HepG2 (cell line): ENCODE results near the gene NPB. TPM values are rescaled to one million over a fixed set of nuclear protein-coding genes. Genes with fewer than 3 reads are reported as not detected.

Experiments used
- ADNP ChIP-seq: sonication (generic); formaldehyde crosslinking; IDR thresholded peaks from 2 replicates; pipeline ENCODE4 v1.4.0; 2020; ENCODE audit warnings: missing genetic modification reagents
- HBP1 ChIP-seq: IDR thresholded peaks from 2 replicates; pipeline ENCODE4 v1.6.1; 2016; ENCODE audit warnings: low read depth, control low read depth
- HMGXB4 ChIP-seq, 2 experiments: sonication (generic) in 1 of 2; formaldehyde crosslinking in 1 of 2; IDR thresholded peaks; 2 replicates each; pipeline versions ENCODE4 v1.4.0 to v1.6.1; 2018 to 2020; ENCODE audit warnings: missing genetic modification reagents in 2 of 2, borderline replicate concordance in 1 of 2, low read depth in 1 of 2, mild to moderate bottlenecking in 1 of 2, missing biosample characterization in 1 of 2
- HNF4G ChIP-seq, 2 experiments: sonication (generic) in 1 of 2; formaldehyde crosslinking in 1 of 2; IDR thresholded peaks; 2 replicates each; pipeline versions ENCODE4 v1.4.0 to v1.6.1; 2011 to 2020; ENCODE audit warnings: borderline replicate concordance in 2 of 2, low read depth in 2 of 2, mild to moderate bottlenecking in 2 of 2, low read length in 1 of 2, missing genetic modification reagents in 1 of 2, moderate library complexity in 1 of 2
- HNRNPH1 ChIP-seq: fragments of 200-400 bp; formaldehyde crosslinking; optimal IDR thresholded peaks from 2 replicates; pipeline ENCODE3; 2017; ENCODE audit warnings: mild to moderate bottlenecking, low read depth, low read length
- LRRFIP1 ChIP-seq: sonication (generic); formaldehyde crosslinking; conservative IDR thresholded peaks from 2 replicates; pipeline ENCODE4 v1.4.0; 2020; ENCODE audit warnings: missing genetic modification reagents
- MLXIP ChIP-seq: sonication (generic); formaldehyde crosslinking; IDR thresholded peaks from 2 replicates; pipeline ENCODE4 v1.9.0; 2021; ENCODE audit warnings: missing genetic modification reagents, borderline replicate concordance
- MXD4 ChIP-seq: IDR thresholded peaks from 2 replicates; pipeline ENCODE4 v1.6.1; 2016; ENCODE audit warnings: mild to moderate bottlenecking, missing biosample characterization, missing genetic modification reagents
- NFE2 ChIP-seq: sonication (generic); formaldehyde crosslinking; IDR thresholded peaks from 2 replicates; pipeline ENCODE4 v1.4.0; 2020; ENCODE audit warnings: missing genetic modification reagents
- PCBP2 ChIP-seq: fragments of 200-400 bp; formaldehyde crosslinking; optimal IDR thresholded peaks from 2 replicates; pipeline ENCODE3; 2018; ENCODE audit warnings: low read length, low read depth; ENCODE audit not compliant: poor library complexity, severe bottlenecking
- SOX5 ChIP-seq: IDR thresholded peaks from 2 replicates; pipeline ENCODE4 v1.6.1; 2016; ENCODE audit warnings: borderline replicate concordance
- STAG1 ChIP-seq: sonication (generic); formaldehyde crosslinking; IDR thresholded peaks from 2 replicates; pipeline ENCODE4 v1.4.0; 2020; ENCODE audit warnings: missing genetic modification reagents
- TFE3 ChIP-seq: IDR thresholded peaks from 2 replicates; pipeline ENCODE4 v1.6.1; 2016
- U2AF2 ChIP-seq: fragments of 200-400 bp; formaldehyde crosslinking; IDR thresholded peaks from 2 replicates; pipeline ENCODE4 v1.6.1; 2017; ENCODE audit warnings: low read depth, mild to moderate bottlenecking, low read length
- ZMAT3 ChIP-seq: sonication (generic); formaldehyde crosslinking; conservative IDR thresholded peaks from 2 replicates; pipeline ENCODE4 v1.7.0; 2021; ENCODE audit warnings: missing genetic modification reagents
- ZMYM3 ChIP-seq: sonication (generic); formaldehyde crosslinking; IDR thresholded peaks from 2 replicates; pipeline ENCODE4 v1.5.1; 2020; ENCODE audit warnings: mild to moderate bottlenecking, missing genetic modification reagents
- ZNF562 ChIP-seq: sonication (generic); formaldehyde crosslinking; IDR thresholded peaks from 2 replicates; pipeline ENCODE4 v1.8.0; 2022; ENCODE audit warnings: missing genetic modification reagents, borderline replicate concordance
- polyA plus RNA-seq, 8 experiments: library from polyadenylated mRNA; depleted of rRNA in 3 of 8; stranded (reverse) in 7 of 8; unstranded in 1 of 8; fragments of >200 nt; fragmentation: Illumina TruSeq in 4 of 8; extraction: Trizol in 4 of 8; gene quantifications; 2 replicates each; pipeline versions ENCODE4 v1.2.1 to v1.2.3, GENCODE V29; 2011 to 2016; ENCODE audit warnings: low read depth in 4 of 8, missing spikeins in 1 of 8, mixed read lengths in 1 of 8; ENCODE audit not compliant: insufficient read depth in 1 of 8
- total RNA-seq, 5 experiments: library from RNA; depleted of rRNA; stranded (reverse); fragments of >200 nt; fragmentation: Illumina TruSeq; extraction: Trizol; gene quantifications; 2 replicates each; pipeline ENCODE4 v1.2.3, GENCODE V29; 2016; ENCODE audit warnings: low read depth in 1 of 5

Gene NPB
- total and polyA plus RNA-seq, 2 of the 13 experiments (the other 11 are each of a cell fraction or from before 2014, with no cell fraction given): 0.11 to 0.93 TPM

GRCh38 chr17:81870131-81870980 is 31.7 kb upstream of the NPB start (continued):
- no peak for TF ChIP-seq LRRFIP1
- no peak for TF ChIP-seq ADNP (CRISPR knock-in tag)
- no peak for TF ChIP-seq STAG1 (CRISPR knock-in tag)
- no peak for TF ChIP-seq ZMAT3
- no peak for TF ChIP-seq TFE3 (CRISPR knock-in tag)
- TF ChIP-seq MXD4 (CRISPR knock-in tag): peak; percentile 56; the same call in 1 of the 2 replicates
- TF ChIP-seq U2AF2: no peak
- TF ChIP-seq HBP1: no peak
- no peak for TF ChIP-seq HNRNPH1
- 0 out of 2 replicates have a peak, but pooled peaks have one; percentile 5 for TF ChIP-seq SOX5 (CRISPR knock-in tag)
- TF ChIP-seq MLXIP (CRISPR knock-in tag): no peak
- TF ChIP-seq HNF4G (IDR thresholded peaks at IDR 0.05; ENCODE audit: borderline replicate concordance, low read depth, low read length): no peak
- no peak; the same call in 1 of the 2 replicates for TF ChIP-seq HNF4G (CRISPR knock-in tag; IDR thresholded peaks at IDR 0.05; ENCODE audit: borderline replicate concordance, low read depth)
- peak; percentile 12 to 20; a peak in 1 of 4 replicates for TF ChIP-seq HMGXB4 (CRISPR knock-in tag; IDR thresholded peaks at IDR 0.05; ENCODE audit: borderline replicate concordance in 1 of 2, low read depth in 1 of 2)
- TF ChIP-seq NFE2: no peak
- TF ChIP-seq ZMYM3 (CRISPR knock-in tag): no peak
- TF ChIP-seq ZNF562 (CRISPR knock-in tag): no peak
- no peak for TF ChIP-seq PCBP2
